GM21737 (cell line): ENCODE results near the gene SIGLEC8.

ENCODE experiments used
- ATAC-seq: cut with Tn5 transposase; IDR thresholded peaks from one replicate; pipeline ENCODE4 v1.9.1; 2021; ENCODE audit warnings: mild to moderate bottlenecking, moderate library complexity; ENCODE audit not compliant: unreplicated experiment

The SIGLEC8 gene

DNA sequence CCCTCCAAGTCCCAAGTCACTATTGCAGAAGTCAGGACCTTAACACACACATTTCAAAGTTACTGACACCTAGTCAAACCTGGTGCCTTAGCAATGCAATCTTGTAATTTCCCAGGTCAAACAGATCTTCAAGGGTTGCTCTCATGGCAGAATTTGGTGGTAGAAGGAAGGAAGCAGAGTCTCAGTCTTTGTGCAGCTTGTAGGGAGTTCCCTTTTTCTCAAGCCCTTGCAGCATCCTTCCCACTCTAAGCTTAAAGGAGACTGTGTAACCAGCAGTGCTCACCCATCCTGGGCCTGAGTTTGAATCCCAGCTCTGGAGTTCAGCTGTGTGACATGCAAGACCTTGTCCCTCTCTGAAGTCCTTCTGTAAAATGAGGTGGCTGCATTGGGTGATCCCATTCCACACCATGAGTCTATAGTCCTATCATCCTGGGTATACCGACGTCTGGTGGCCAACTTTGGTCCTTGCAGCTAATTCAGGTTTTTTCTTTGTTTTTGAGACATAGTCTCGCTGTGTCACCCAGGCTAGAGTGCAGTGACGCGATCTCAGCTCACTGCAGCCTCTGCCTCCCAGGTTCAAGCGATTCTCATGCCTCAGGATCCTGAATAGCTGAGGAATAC is 50.6 kb downstream of the SIGLEC8 start:
- no peak for ATAC-seq

DNA sequence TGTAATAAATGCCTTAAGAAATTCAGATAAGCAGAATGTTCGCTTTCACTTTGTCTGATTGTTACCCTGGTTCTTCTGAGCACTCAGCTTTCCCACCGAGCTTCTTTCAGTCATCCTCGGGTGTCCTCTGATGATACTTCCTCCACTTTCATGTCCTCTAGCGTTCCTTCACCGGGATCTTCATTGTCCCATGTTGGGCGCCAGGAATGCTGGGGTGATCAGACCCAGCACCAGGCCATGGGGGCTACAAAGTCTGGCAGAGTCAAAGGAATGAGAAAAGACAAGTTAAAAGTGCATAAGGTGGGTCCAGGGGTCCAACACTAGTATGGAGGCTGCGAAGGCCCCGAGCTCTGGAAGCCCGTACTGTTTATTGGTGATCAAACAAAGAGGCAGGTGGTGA is 56.1 kb downstream of the SIGLEC8 start:
- ATAC-seq: no peak
